Activated CD8-positive, alpha-beta memory T cell treated with anti-CD3 and anti-CD28 coated beads for 48 hours (primary cell): Measurements from ENCODE around the gene HSPA4.
"Not testable (repeated sequence)": the region's sequence is repeated elsewhere in the genome, so short reads cannot be mapped to it uniquely, and the experiment has no call there.

Source experiments
- DNase-seq, 3 experiments: peaks; one replicate each; pipeline ENCODE4 v3.0.0-alpha.2; 2020; ENCODE audit warnings: low read depth in 2 of 3, low spot score in 2 of 3

Gene HSPA4

DNA sequence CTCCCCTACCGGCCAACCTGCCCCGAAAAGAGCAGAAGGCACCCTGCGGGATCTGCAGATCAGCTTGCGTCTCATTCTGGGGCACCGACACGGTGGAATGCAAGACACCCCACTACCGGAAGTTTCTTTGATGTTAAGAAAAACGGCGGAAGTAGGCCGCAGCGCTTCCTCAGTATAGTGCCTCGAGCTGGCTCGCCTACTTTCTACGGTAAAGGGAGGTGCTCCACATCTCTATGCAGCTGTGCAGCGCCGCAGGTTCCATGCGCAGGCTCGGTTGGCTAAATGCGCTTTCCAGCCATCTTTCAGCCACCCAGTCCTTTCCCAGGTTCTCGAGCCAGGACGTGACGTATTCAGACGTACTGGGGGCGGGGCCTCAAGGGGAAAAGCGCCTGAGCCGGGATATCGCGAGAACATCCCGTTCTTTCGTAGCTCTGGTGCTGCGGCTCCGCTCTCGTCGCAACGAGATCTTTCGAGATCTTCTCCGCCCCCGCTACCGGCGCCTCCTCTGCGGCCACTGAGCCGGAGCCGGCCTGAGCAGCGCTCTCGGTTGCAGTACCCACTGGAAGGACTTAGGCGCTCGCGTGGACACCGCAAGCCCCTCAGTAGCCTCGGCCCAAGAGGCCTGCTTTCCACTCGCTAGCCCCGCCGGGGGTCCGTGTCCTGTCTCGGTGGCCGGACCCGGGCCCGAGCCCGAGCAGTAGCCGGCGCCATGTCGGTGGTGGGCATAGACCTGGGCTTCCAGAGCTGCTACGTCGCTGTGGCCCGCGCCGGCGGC, at the start of gene HSPA4:
TSS of gene HSPA4 (plus strand) at position 472 of the 775 bp plus-strand sequence. CDS start at position 710, 238 bp downstream.
- DNase-seq: peak; percentile 89 to 91 (median 89)

DNA sequence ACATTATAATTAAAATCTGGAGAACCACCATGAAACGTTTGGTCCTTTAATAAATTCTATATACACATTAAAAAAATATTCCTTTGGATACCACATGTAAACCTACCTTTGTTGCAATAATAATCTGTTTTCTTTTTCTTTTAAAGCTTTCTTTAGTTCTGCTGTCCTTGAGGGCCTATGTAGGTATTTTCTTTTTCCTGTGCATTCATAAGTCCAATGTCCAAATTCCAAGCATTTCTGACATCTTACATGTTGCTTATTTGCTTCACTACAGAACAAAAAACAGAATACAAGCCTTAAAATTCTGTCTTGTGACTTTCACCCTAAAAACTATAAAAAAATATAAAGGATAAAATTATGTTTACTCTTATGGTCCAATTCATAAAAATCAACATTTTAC, 45.2 kb upstream of the HSPA4 start:
- DNase-seq: no peak

DNA sequence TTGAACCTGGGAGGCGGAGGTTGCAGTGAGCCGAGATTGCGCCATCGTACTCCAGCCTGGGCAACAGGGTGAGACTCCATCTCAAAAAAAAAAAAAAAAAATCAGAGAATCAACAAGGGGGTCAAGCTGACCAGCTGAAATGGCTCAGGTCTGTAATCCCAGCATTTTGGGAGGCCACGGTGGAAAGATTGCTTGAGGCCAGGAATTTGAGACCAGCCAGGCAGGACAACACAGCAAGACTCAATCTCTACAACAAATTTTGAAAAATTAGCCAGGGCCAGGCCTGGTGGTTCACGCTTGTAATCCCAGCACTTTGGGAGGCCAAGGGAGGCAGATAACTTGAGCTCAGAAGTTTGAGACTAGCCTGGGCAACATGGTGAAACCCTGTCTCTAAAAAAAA, 43.4 kb upstream of the HSPA4 start:
- not testable (repeated sequence) for DNase-seq

DNA sequence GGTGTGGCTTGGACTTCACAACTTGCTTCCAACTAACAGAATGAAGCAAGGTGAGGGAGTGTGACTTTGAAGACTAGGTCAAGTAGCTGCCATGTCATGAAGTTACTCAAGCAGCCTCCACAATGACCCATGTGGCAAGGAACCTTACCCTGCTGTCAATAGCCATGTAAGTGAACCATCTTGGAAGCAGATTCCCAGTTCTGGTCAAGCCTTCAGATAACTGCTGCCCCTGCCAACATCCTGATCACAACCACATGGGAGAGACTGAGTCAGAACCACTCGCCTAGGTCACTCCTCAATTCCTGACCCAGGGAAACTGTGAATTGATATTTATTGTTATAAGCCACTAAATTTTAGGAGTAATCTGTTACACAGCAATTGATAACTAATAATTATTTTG, 36.3 kb upstream of the HSPA4 start:
- no peak for DNase-seq

DNA sequence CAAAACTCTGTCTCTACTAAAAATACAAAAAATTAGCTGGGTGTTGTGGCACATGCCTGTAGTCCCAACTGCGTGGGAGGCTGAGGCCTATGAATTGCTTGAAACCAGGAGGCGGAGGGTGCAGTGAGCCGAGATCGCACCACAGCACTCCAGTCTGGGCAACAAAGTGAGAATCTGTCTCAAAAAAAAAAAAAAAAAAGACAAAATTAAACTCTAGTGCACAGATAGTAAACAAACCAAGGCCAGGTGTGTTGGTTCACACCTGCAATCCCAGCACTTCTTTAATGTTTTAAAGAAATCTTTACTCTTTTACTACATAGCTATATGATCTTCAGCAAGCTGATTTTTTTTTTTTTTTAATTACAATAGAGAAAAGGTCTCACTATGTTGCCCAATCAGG, 33.8 kb upstream of the HSPA4 start:
- no peak for DNase-seq

DNA sequence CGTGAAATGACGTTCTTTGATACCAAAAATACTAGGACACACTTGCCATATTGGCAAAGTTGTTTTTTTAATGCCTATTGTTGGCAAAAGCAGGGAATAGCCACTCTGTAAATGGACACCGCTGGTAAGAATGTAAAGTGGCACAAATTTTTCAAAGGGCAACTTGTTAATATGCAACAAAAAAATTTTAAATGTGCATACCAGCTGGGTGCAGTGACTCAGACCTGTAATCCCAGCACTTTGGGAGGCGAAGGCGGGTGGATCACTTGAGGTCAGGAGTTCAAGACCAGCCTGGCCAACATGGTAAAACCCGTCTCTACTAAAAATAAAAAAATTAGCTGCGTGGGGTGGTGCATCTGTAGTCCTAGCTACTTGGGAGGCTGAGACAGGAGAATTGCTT, 32.3 kb upstream of the HSPA4 start:
- DNase-seq: not testable (repeated sequence)

DNA sequence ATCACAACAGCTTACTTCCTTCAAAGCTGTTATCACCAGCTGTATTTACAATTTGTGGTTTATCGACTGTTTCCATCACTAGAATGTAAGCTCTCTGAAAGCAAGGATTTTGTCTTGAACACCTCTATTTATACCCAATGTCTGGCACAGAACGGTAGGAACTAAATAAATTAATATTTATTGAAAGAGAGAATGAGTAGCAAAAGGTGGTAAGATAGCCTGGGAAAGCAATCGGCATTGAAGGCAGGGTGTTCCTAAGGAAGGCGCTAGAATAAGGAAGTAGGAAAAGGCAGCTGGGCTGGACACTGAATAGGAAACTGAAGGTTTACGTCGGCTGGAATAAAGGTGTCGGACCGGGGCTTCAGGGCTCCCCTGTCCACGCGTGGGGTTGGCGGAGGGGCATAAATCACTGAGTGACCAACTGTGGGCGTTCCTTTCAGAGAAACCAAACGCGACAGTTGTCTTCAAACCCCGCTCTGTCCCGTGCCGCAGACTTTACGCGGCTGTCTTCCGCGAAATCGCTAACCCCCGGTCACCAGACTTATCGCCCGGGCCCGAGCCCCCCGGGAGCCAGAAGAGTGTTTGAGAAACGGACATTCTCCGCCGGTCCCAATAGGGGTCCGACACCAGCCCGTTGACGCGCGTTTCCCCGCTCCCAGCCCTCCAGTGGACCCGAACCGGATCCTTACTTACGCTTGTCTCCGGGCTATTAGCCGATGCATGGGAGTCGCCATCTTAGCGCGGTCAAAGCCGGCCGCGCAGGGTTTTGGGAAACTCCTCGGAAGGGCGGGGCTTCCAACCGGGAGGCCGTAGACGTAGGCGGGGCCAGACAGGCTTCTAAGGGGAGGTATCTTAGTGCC, 25.8 kb upstream of the HSPA4 start, which contains the start of gene ZCCHC10:
TSS of gene ZCCHC10 (minus strand) at position 746 of the 860 bp plus-strand sequence. CDS start at position 734, 12 bp downstream.
- peak; percentile 71 to 76 (median 76) for DNase-seq

DNA sequence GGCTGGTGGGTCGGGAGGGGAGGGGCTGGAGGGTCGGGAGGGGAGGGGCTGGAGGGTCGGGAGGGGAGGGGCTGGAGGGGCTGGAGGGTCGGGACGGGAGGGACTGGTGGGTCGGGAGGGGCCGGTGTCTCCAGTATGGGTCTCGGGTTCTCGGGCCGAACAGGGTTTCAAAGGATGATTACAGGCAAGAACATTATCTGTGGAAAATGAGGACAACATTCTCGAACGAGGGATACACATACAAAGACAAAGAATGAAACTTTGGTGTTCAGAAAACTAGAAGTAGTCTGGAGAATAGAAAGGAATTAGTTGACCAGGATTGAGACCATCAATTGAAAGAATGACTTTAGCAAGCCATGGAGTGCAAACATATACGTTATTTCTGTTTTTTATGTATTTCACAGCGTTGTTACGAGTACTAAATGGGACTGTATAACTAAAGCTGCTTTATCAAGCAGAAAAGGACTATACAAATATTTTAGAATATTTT, 25.1 kb upstream of the HSPA4 start:
- DNase-seq: no peak

DNA sequence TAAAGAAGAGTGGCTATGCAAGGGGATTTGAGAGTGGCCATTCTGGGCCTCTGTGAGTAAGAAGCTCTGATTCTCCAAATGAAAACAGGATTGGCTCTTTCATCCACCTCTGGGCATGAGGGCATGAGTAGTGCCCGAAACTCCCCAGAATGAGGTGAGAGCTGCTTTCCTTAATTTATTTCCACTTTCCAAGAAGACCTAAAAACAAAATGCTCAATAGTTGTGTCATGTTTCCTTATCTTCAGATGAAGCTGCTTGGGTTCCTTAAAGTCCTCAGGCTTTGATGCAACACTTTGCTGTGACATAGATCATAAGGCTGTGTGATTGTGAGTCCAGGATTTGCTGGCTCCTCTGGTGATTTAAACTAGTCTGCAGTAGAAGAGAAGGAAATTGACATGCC, 22.4 kb upstream of the HSPA4 start:
- no peak for DNase-seq

DNA sequence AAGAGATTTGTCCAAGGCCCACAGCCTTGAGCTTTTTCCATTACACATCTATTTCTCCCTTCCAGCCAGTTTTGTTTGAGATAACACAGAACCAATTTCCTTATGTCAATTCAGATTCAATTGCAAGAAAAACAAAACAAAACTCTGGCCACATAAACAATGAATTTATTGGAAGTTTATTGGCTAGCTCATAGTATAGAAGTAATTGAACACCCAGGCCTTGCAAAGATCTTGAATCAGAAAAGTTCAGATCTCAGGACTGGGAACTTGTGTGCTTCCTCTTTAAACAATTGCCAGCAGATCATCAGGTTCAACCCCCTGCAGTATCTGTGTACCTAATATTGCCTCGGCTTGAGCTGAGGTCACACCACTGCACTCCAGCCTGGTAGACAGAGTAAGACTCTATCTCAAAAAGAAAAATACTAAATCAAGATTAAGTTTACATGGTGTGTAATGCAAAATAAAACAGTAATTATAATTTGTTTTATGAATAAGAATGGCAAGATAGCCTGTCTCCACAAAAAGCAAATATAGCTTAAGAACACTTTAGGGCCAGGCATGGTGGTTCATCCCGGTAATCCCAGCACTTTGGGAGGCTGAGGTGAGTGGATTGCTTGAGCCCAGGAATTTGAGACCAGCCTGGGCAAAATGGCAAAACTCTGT, 21.3 kb upstream of the HSPA4 start:
- no peak for DNase-seq

DNA sequence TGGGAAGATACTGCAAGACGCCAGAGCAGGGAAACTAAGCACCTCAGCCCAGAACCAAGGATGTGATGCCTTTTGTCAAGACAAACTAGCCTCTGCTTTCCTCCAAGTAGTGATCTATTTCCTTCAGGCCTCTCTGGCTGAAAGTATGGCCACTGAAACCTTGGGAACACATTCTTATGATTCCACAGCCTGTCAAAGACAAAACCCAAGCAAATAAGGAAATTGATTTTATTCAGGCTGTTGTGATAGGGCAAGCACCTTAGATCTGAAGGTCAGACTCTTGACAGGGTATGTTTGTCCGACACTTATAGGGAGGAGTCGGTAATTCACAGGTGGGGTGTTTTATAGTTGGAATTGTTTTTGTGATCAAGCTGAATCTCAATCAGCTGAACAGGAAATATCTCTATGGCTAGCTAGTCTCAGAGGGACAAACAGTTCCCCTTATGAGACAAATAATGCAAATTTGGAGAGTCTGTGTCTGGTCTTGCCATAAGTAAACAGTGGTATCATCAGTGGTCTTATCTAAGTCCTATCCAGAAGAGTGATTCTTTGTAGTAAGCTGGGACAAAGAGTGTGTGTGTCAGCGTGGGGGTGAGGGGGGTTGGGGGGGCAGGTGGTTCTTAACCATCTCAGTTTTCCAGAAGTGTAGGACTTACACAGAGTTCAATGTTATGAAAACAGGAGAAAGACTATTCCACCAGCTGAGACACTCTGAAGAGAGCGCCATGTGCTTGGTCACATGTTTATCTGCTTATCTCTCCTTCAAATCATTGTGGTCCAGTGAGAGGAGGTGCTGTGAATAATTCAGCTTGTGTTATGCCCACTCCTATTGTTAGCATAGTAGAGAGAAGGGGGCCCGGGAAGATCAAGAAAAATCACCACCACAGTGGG, 18.7 kb upstream of the HSPA4 start:
- no peak for DNase-seq

DNA sequence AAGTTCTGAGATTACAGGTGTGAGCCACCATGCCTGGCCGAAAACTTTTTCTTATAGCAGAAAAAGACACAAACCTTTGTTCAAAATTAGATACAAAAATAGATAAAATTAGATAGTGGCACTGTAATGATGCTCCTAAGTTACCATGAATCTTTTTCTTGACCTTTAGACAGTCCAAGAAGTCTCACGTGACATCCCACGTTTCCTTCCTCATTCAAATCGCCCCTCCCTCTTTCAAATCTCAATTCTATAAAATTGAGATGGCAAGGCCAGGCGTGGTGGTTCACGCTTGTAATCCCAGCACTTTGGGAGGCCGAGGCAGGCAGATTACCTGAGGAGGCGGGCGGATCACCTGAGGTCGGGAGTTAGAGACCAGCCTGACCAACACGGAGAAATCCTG, 17.7 kb upstream of the HSPA4 start:
- no peak for DNase-seq

DNA sequence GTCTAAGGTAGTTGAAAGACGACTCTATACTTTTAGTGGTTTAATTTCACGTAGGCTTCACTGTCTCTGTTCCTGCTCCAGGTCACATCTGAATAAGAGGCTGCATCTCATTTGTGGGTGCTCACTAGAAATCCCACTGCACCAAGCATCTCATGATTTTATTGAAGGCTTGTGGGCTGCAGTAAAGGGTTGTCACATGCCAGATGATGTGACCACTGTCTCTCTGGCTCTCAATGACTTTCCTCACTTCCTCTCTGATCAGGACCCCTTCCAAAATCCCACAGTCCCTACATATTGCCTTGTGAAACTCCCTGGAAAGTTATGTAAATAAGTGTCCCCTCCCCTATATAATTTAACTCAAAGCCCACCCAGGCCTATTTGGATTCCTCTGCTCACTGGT, 16.6 kb upstream of the HSPA4 start:
- no peak for DNase-seq

DNA sequence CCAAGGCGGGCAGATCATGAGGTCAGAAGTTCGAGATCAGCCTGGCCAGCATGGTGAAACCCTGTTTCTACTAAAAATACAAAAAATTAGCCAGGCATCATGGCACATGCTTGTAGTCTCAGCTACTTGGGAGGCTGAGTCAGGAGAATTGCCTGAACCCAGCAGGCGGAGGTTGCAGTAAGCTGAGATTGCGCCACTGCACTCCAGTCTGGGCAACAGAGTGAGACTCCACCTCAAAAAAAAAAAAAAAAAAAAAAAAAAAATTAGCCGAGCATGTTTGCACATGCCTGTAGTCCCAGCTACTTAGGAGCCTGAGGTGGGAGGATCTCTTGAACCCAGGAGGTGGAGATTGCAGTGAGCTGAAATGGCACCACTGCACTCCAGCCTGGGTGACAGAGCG, 15.1 kb upstream of the HSPA4 start:
- not testable (repeated sequence) for DNase-seq

DNA sequence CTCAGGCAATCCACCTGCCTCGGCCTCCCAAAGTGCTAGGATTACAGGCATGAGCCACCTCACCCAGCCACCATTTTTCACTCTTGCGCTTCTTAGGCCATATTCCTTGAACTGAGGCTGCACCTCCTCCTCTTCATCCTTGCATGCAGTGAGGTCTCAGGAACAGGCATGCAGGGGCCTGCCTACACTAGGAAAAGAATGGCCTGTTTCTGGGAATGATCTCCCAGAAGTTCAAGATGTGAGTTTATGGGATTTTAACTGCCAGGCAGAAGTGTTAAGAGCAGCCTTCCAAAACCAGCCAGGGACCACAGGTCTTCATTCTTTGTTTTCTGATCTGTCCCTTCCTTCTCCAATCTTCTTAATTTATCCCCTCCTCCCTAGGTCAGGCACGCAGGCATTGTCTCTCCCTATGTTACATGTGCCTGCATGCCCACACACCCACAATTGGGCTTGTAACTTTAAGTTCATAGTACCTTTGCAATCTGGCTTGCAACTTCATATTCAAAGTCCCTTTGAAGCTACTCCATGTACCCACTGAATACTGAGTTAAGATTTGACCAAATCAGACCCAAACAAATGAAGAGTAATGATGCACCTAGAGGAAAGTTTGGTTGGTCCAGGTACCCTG, 10.5 kb upstream of the HSPA4 start:
- DNase-seq: no peak

DNA sequence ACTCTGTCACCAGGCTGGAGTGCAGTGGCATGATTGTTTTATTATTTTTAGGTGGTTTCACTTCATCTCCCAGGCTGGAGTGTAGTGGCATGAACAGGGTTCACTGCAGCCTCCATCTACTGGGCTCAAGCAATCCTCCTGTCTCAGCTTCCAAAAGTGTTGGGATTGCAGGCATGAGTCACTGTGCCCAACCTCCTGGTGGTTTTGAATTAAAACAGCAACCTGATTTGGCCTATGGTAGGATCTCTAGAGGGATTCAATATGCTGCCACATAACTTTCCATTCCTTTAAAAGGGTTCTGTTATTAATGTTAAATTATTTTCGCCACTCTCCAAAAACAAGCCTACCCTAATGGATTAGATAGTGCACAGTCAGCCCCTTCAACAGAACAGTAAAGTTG, 9.9 kb upstream of the HSPA4 start:
- DNase-seq: no peak

DNA sequence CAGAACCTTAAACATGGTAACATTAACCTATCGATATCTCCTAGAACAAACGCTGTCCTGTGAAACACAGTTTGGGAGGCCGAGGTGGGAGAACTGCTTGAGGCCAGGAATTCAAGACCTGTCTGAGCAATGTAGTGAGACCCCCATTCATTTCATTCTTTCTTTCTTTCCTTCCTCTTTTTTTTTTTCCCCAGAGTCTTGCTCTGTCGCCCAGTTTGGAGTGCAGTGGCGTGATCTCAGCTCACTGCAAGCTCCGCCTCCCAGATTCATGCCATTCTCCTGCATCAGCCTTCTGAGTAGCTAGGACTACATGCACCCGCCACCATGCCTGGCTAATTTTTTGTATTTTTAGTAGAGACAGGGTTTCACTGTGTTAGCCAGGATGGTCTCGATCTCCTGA, 5.3 kb upstream of the HSPA4 start:
- not testable (repeated sequence) for DNase-seq

DNA sequence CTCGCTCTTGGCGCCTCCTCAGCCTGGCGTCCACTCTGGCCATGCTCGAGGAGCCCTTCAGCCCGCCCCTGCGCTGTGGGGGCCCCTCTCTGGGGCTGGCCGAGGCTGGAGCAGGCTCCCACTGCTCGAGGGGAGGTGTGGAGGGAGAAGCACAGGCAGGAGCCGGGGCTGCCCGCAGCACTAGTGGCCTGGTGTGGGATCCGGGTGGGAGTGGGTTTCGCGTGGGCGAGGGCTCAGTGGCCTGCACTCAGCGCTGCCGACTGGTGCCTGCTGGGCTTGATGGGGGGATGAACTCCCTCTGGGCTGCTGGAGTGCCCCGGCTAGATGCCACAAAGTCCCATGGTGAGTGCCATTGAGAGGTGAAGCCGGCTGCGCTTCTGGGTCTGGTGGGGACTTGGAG, 4.4 kb upstream of the HSPA4 start:
- DNase-seq: no peak

DNA sequence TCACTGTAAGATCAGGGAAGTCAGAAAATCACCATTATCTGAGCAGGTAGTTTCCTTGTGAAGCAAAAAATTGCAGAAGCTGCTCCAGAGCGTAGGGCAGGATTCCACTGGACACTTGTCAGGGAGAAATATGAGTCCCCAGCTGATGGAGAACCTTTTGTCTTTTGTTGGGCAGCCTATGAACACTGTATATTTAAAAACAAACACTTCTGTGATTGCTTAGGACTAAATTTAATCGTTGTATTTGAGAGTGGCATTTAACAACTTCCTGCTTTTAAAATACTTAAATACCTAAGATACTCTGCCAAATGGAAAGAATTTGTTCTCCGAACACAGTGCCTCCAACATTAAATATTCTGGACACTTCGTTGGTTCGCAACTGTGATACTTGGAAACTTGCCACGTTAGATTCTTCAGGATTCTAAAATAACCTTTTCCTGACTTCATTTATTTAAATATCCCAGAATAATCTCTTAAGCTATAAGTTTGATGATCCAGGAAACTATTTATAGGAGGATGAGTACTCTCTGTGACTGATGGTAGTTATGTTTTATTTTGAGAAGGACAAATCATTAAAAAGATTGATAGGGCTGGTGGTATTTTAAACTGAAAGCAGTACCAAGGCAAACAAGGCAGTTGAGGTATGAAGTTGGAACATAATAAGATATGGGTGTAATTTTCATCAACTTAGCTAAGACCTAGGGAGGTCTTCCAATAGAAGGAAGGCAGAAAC, 2.7 kb upstream of the HSPA4 start:
- no peak for DNase-seq

DNA sequence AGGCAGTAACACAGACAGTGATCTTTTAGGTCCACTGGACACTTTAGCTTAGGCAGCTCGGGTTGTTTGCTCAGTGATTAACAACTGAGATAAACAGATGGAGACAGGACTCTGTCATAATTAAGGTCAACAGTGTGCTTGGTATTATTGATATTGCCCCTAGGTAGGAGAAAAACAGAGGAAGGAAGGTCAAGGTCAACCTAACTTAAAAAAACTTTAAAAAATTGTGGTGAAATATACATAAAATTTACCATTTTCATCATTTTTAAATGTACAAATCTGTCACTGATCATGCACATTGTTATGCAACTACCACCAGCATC, 2.1 kb upstream of the HSPA4 start:
- DNase-seq: no peak
